ENCODE measurements around the gene AGAP1. TPM values are rescaled to one million over a fixed set of nuclear protein-coding genes. Genes with fewer than 3 reads are reported as not detected.

AGAP1 gene
- total RNA-seq, 1 donor from 2014 or later: 23.5 TPM

GRCh38 chr2:235698028-235698427 lies 204.2 kb downstream of the AGAP1 start:
- ATAC-seq (no peak), DNase-seq (ENCODE audit: missing footprints) (no peak)
- intact Hi-C loops (cut with DNase I): no loop called here

GRCh38 chr2:235698491-235698890 lies 204.6 kb downstream of the AGAP1 start:
- ATAC-seq (no peak), DNase-seq (ENCODE audit: missing footprints) (no peak)
- intact Hi-C loops (cut with DNase I): no loop called here

GRCh38 chr2:235699576-235699975 lies 205.7 kb downstream of the AGAP1 start:
- no peak for DNase-seq (ENCODE audit: missing footprints)

GRCh38 chr2:235701206-235701981 lies 207.6 kb downstream of the AGAP1 start:
- DNase-seq (ENCODE audit: missing footprints) (no peak), ATAC-seq (no peak)
- intact Hi-C loops (cut with DNase I): no loop called here

More at GRCh38 chr2:235699576-235699975, 205.7 kb downstream of the AGAP1 start:
- intact Hi-C loops (cut with DNase I): no loop called here
- ATAC-seq: no peak

DNA sequence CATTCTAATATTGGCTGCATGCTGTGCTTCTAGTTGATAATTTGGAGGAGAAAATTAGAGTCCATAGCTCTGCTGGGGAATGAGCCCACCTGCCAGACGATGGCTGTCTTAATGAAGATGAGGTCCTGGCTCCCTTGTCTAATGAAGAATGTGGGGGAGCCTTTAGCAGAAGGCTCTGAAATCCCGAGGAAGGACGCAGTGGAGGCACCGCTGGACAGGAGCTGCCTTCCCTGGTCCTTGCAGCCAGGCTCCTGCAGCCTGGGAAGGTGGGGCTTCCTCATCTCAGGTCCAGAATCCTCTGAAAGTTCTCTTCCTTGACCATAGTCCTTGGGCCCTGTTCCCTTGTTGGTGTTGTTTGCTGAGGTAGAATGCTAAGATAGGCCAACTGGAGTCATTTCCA lies 208.3 kb downstream of the AGAP1 start:
- no peak for DNase-seq (ENCODE audit: missing footprints)
- ATAC-seq: no peak
- intact Hi-C loops (cut with DNase I): no loop called here

DNA sequence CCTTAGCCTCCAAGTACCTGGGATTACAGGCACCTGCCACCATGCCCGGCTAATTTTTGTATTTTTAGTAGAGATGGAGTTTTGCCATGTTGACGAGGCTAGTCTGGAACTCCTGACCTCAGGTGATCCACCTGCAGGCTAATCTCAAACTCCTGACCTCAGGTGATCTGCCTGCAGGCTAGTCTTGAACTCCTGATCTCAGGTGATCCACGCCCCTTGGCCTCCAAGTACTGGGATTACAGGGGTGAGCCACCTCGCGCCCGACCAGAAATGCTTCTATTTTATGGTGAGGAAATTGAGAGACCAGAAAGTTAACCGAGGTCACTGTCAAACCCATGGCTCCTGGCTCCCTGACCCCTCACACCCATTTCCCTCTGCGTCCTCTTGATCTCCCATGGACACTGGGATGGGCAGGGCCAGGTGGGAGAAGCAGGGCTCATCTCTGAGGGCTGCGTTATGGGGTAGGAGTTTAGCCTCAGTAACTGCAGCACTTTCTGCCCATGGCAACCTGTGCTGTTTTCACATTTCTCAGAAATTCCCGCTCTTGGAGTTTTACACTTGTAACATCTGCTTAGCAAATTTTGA lies 210.0 kb downstream of the AGAP1 start:
- DNase-seq (ENCODE audit: missing footprints) (peak; percentile 40), ATAC-seq (no peak)
- intact Hi-C loops (cut with DNase I): no loop called here

- intact Hi-C loops (cut with DNase I): no loop called here
- ATAC-seq: no peak
Measured at GRCh38 chr2:235705296-235705695, 211.5 kb downstream of the AGAP1 start.

DNA sequence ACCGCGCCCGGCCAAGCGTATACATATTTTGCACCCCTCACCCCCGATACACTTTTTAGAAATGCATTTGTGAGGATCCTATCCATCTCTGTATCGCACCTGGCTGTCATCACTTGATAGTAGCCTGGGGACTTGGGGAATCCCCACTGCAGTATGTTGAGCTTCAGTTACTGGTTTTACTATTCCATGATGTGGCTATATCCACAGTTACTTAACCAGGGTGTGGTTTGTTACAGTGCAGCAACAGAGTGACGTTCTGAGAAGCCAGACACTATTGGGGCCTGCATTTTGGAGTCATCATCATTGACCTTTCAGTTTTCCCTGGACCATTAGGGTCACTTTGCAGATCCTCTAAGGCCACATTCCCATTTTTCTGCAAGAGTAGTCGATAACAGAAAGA lies 212.7 kb downstream of the AGAP1 start:
- ATAC-seq: no peak
- no peak for DNase-seq (ENCODE audit: missing footprints)
- intact Hi-C loops (cut with DNase I): no loop called here

More at GRCh38 chr2:235705296-235705695, 211.5 kb downstream of the AGAP1 start:
- no peak for DNase-seq (ENCODE audit: missing footprints)

DNA sequence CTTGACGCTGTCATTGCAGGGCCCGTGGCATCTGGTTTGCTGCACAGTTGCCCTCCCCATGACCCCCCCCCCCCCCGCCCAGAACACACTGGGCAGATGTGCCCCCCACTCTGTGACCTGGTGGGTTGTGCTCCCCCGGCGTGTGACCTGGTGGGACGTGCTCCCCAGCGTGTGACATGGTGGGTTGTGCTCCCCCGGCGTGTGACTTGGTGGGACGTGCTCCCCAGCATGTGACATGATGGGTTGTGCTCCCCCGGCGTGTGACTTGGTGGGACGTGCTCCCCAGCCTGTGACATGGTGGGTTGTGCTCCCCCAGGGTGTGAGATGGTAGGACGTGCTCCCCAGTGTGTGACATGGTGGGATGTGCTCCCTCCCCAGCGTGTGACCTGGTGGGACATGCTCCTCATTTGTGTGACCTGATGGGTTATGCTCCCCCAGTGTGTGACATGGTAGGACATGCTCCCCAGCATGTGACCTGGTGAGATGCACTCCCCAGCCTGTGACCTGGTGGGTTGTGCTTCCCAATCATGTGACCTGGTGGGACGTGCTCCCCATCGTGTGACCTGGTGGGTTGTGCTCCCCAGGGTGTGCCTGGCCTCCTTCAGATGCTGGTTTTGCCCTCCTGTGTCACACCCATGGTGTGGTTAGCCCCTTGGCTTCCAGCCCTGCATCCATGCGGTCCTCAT lies 213.7 kb downstream of the AGAP1 start:
- no peak for DNase-seq (ENCODE audit: missing footprints)
- no peak for ATAC-seq
- intact Hi-C loops (cut with DNase I): no loop called here

DNA sequence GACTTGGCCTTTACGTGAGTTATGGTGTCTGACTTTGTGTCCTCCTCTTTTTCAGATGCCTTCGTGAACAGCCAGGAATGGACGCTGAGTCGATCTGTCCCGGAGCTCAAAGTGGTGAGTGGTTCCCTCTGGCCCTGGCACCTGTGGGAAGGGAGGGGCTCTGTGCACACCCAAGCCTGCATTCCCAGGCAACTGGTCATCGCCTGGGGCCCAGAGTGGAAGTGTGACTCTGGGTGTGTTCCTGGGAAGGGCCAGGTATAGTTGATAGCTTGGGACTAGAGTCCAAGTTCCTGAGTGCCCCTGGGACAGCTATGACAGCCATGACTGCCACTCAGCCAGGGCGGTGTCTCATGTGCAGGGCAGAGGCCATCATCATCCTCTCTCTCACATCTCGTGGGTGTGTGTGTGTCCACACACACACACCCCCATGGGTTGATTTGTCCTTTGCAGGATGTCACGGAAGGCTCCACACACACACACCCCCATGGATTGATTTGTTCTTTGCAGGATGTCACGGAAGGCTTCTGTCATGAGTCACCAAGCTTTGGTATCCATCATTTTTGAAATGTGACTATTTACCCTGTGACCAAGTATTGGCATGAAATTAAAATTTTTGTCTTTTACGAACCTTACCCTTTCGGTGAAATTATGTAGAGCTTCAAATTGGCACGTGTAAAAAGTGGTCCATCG lies 215.4 kb downstream of the AGAP1 start:
- intact Hi-C loops (cut with DNase I): no loop called here
- no peak for DNase-seq (ENCODE audit: missing footprints)
- ATAC-seq: no peak

- peak; percentile 53 for DNase-seq (ENCODE audit: missing footprints)
- ATAC-seq: no peak
- intact Hi-C loops (cut with DNase I): no loop called here
Measured at GRCh38 chr2:235709969-235710879, 216.4 kb downstream of the AGAP1 start.

- intact Hi-C loops (cut with DNase I): no loop called here
- ATAC-seq (no peak), DNase-seq (ENCODE audit: missing footprints) (peak; percentile 25)
Measured at GRCh38 chr2:235710933-235711332, 217.1 kb downstream of the AGAP1 start.

- intact Hi-C loops (cut with DNase I): no loop called here
- ATAC-seq: no peak
Measured at GRCh38 chr2:235711527-235711926, 217.7 kb downstream of the AGAP1 start.

DNA sequence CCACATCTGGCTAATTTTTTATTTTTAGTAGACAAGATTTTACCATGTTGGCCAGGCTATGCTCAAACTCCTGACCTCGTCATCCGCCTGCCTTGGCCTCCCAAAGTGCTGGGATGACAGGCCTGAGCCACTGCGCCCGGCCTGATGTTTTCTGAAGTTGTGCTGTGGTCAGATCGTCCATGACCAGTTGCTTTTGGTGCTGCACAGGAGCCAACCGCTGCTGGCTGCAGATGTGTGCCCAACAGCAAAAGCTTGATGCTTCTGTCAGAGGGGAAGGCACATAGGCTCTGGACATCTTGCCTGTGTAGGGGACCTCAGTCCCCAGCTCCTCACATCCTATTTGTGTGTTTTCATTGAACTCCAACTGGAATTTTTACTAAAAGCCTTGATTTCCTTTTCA lies 218.3 kb downstream of the AGAP1 start:
- intact Hi-C loops (cut with DNase I): no loop called here
- no peak for ATAC-seq
- peak; percentile 41 for DNase-seq (ENCODE audit: missing footprints)

More at GRCh38 chr2:235711527-235711926, 217.7 kb downstream of the AGAP1 start:
- DNase-seq (ENCODE audit: missing footprints): peak; percentile 40

GRCh38 chr2:235713189-235713588 lies 219.3 kb downstream of the AGAP1 start:
- no peak for ATAC-seq
- intact Hi-C loops (cut with DNase I): no loop called here
- peak; percentile 9 for DNase-seq (ENCODE audit: missing footprints)

- no peak for ATAC-seq
- DNase-seq (ENCODE audit: missing footprints): no peak
- intact Hi-C loops (cut with DNase I): no loop called here
Measured at GRCh38 chr2:235715601-235716000, 221.8 kb downstream of the AGAP1 start.

DNA sequence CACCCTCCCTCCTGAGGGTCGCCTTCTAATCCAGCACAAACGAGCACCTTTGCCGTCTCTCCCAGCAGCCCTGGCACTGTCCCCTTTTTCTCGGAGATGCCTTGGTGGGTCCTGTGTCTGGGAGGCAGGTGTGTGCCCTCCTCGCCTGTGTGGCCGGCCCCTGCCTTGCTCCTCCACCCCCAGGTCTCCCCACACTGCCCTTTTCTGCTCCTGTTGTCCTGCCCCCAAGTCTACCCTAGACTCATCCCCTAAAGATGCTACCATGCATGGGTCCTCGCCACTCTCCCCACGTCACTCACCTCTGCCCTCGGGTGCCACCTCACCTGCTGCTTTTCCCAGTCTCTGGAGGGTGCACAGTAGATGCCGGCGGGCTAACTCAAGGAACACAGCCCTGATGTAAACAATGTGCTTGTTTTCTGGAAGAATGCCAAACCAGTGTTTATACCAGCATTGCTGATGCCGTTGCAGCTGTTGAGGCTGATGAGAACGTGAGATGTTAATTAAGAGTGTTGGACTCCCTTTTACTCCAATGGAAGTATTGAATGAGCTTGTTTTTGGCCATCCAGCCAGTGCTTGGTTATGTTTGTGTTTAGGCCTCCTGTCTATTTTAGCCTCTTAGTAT lies 223.1 kb downstream of the AGAP1 start:
- ATAC-seq (peak; percentile 23), DNase-seq (ENCODE audit: missing footprints) (no peak)
- intact Hi-C loops (cut with DNase I): no loop called here

Measured in Right ventricle myocardium inferior (tissue), 1 donor.